Stomach (tissue), 4 donors: Measurements from ENCODE around the gene DYNC1I1.

Source experiments
- CTCF ChIP-seq, 7 experiments: fragments of 450-650 bp in 4 of 7; fragments of 200-600 bp in 3 of 7; sonication (generic) in 3 of 7; IDR thresholded peaks; one replicate each; pipeline ENCODE4 v1.5.1; 2016 to 2019; ENCODE audit warnings: antibody characterized with exemption in 7 of 7, control low read depth in 2 of 7, mild to moderate bottlenecking in 1 of 7
- EP300 ChIP-seq: sonication (generic); formaldehyde crosslinking; IDR thresholded peaks from one replicate; pipeline ENCODE4 v1.6.1; 2017; ENCODE audit warnings: antibody characterized with exemption

DNA sequence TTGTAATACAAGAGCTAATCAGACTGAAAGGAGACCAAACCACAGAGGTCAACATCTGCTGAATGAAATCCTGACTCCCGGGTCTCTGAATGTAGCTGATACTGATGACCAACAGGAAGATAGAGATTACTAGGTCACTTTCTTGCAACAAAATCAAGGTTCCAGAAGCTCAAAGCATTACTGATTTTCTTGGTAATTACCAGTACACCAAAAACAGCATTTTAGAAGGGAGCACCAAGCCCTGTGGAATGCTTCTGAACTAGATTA is 371.8 kb downstream of the DYNC1I1 start:
- TF ChIP-seq CTCF (IDR thresholded peaks at IDR 0.05) = no peak
- no peak for TF ChIP-seq EP300
